ENCODE results near the gene THEMIS.
"Not testable (repeated sequence)": the region's sequence is repeated elsewhere in the genome, so short reads cannot be mapped to it uniquely, and the experiment has no call there.

The THEMIS gene

GRCh38 chr6:127784468-127784867 lies 116.4 kb downstream of the THEMIS start:
- Histone ChIP-seq H4K20me1 (ENCODE audit: insufficient read depth, low read length) (no peaks in the 10 kb centered on the region), H3K27me3 (ENCODE audit: insufficient read depth, low read length, poor library complexity) (no peaks in the 10 kb centered on the region), H3K36me3 (ENCODE audit: insufficient read depth, low read length) (no peaks in the 10 kb centered on the region), H3K4me1 (ENCODE audit: insufficient read depth, low read length) (no peaks in the 10 kb centered on the region), H3K4me2 (ENCODE audit: insufficient read depth, low read length) (no peak overlapping the region), H3K9me3 (ENCODE audit: insufficient read depth, low read length, severe bottlenecking) (no peaks in the 10 kb centered on the region), H3K79me2 (ENCODE audit: insufficient read depth, low read length) (no peaks in the 10 kb centered on the region), H2AFZ (ENCODE audit: low read depth, low read length) (no peak overlapping the region), H3K4me3 (ENCODE audit: low read depth in 1 of 2, low read length in 2 of 2) (no peak overlapping the region), H3K27ac (ENCODE audit: low read length) (no peak overlapping the region), H3K9ac (ENCODE audit: low read depth, low read length) (no peak overlapping the region)
- TF ChIP-seq, protein P1, sequence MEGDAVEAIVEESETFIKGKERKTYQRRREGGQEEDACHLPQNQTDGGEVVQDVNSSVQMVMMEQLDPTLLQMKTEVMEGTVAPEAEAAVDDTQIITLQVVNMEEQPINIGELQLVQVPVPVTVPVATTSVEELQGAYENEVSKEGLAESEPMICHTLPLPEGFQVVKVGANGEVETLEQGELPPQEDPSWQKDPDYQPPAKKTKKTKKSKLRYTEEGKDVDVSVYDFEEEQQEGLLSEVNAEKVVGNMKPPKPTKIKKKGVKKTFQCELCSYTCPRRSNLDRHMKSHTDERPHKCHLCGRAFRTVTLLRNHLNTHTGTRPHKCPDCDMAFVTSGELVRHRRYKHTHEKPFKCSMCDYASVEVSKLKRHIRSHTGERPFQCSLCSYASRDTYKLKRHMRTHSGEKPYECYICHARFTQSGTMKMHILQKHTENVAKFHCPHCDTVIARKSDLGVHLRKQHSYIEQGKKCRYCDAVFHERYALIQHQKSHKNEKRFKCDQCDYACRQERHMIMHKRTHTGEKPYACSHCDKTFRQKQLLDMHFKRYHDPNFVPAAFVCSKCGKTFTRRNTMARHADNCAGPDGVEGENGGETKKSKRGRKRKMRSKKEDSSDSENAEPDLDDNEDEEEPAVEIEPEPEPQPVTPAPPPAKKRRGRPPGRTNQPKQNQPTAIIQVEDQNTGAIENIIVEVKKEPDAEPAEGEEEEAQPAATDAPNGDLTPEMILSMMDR (IDR thresholded peaks at IDR 0.05; ENCODE audit: borderline replicate concordance, extremely low read depth, low read length, poor library complexity, severe bottlenecking): no peak
- no peak for TF ChIP-seq EZH2 (IDR thresholded peaks at IDR 0.05; ENCODE audit: borderline replicate concordance, low read depth, low read length, severe bottlenecking)
- no peak for DNase-seq
- no peak for ATAC-seq (ENCODE audit: insufficient read depth, low read depth)

DNA sequence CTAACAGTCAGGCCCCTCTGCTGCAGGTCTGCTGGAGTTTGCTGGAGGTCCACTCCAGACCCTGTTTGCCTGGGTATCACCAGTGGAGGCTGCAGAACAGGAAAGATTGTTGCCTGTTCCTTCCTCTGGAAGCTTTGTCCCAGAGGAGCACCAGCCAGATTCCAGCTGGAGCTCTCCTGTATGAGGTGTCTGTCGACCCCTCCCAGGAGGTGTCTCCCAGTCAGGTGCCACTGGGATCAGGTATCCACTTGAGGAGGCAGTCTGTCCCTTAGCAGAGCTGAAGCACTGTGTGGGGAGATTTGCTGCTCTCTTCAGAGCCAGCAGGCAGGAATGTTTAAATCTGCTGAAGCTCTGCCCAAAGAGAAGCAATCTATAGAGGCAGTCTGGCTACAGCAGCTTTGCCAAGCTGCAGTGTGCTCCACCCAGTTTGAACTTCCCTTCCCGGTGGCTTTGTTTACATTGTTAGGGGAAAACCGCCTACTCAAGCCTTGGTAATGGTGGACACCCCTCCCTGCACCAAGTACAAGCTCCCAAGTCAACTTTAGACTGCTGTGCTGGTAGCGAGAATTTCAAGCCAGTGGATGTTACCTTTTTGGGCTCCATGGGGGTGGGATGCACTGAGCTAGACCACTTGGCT lies 119.1 kb downstream of the THEMIS start:
- not testable (repeated sequence) for H3K36me3 ChIP-seq (ENCODE audit: insufficient read depth, low read length); DNase-seq; H3K4me1 ChIP-seq (ENCODE audit: insufficient read depth, low read length); ATAC-seq (ENCODE audit: insufficient read depth, low read depth); H3K9ac ChIP-seq (ENCODE audit: low read depth, low read length); H3K4me3 ChIP-seq (ENCODE audit: low read depth in 1 of 2, low read length in 2 of 2); H3K9me3 ChIP-seq (ENCODE audit: insufficient read depth, low read length, severe bottlenecking); H3K4me2 ChIP-seq (ENCODE audit: insufficient read depth, low read length); H3K79me2 ChIP-seq (ENCODE audit: insufficient read depth, low read length); H4K20me1 ChIP-seq (ENCODE audit: insufficient read depth, low read length); H3K27me3 ChIP-seq (ENCODE audit: insufficient read depth, low read length, poor library complexity); H3K27ac ChIP-seq (ENCODE audit: low read length); H2AFZ ChIP-seq (ENCODE audit: low read depth, low read length)

- H3K9me3 ChIP-seq (ENCODE audit: insufficient read depth, low read length, severe bottlenecking): no peaks in the 10 kb centered on the region
- no peak overlapping the region for H3K9ac ChIP-seq (ENCODE audit: low read depth, low read length)
- no peak overlapping the region for H3K27ac ChIP-seq (ENCODE audit: low read length)
- H2AFZ ChIP-seq (ENCODE audit: low read depth, low read length): no peak overlapping the region
- no peaks in the 10 kb centered on the region for H3K4me1 ChIP-seq (ENCODE audit: insufficient read depth, low read length)
- H3K27me3 ChIP-seq (ENCODE audit: insufficient read depth, low read length, poor library complexity): no peaks in the 10 kb centered on the region
- H3K4me3 ChIP-seq (ENCODE audit: low read depth in 1 of 2, low read length in 2 of 2): no peak overlapping the region
- H3K4me2 ChIP-seq (ENCODE audit: insufficient read depth, low read length): no peak overlapping the region
- no peak for DNase-seq
- no peaks in the 10 kb centered on the region for H4K20me1 ChIP-seq (ENCODE audit: insufficient read depth, low read length)
- TF ChIP-seq, protein P1 (IDR thresholded peaks at IDR 0.05; ENCODE audit: borderline replicate concordance, extremely low read depth, low read length, poor library complexity, severe bottlenecking): no peak
- TF ChIP-seq EZH2 (IDR thresholded peaks at IDR 0.05; ENCODE audit: borderline replicate concordance, low read depth, low read length, severe bottlenecking): no peak
- no peaks in the 10 kb centered on the region for H3K36me3 ChIP-seq (ENCODE audit: insufficient read depth, low read length)
- ATAC-seq (ENCODE audit: insufficient read depth, low read depth): no peak
- no peaks in the 10 kb centered on the region for H3K79me2 ChIP-seq (ENCODE audit: insufficient read depth, low read length)
Observed at GRCh38 chr6:127776320-127776719, 124.5 kb downstream of the THEMIS start.

DNA sequence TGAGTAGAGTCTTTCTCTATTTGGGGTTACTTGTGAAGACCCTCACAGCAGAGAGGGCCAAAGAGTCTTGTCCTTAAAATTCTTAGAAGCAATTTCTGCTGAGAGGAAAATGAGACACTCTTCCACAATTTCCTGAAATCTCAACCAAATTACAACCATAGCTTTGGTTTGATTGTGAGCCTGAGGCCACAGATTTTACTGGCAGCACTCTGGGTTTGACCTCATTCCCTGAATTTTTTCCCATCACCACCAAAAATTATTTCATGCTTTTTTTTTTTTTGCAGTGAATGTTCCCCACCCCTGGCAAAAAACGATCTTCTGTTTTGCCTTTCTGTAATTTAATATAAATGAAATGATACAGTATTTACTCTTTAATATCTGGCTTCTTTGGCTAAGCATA lies 125.5 kb downstream of the THEMIS start:
- no peak for ATAC-seq (ENCODE audit: insufficient read depth, low read depth)
- no peak for DNase-seq
- no peaks in the 10 kb centered on the region for H4K20me1 ChIP-seq (ENCODE audit: insufficient read depth, low read length)
- no peak for TF ChIP-seq EZH2 (IDR thresholded peaks at IDR 0.05; ENCODE audit: borderline replicate concordance, low read depth, low read length, severe bottlenecking)
- TF ChIP-seq, protein P1 (IDR thresholded peaks at IDR 0.05; ENCODE audit: borderline replicate concordance, extremely low read depth, low read length, poor library complexity, severe bottlenecking): no peak
- no peak overlapping the region for H3K4me2 ChIP-seq (ENCODE audit: insufficient read depth, low read length)
- H2AFZ ChIP-seq (ENCODE audit: low read depth, low read length): no peak overlapping the region
- no peaks in the 10 kb centered on the region for H3K27me3 ChIP-seq (ENCODE audit: insufficient read depth, low read length, poor library complexity)
- H3K4me3 ChIP-seq (ENCODE audit: low read depth in 1 of 2, low read length in 2 of 2): no peak overlapping the region
- H3K79me2 ChIP-seq (ENCODE audit: insufficient read depth, low read length): no peaks in the 10 kb centered on the region
- H3K9ac ChIP-seq (ENCODE audit: low read depth, low read length): no peak overlapping the region
- H3K4me1 ChIP-seq (ENCODE audit: insufficient read depth, low read length): no peaks in the 10 kb centered on the region
- no peaks in the 10 kb centered on the region for H3K9me3 ChIP-seq (ENCODE audit: insufficient read depth, low read length, severe bottlenecking)
- no peak overlapping the region for H3K27ac ChIP-seq (ENCODE audit: low read length)
- no peaks in the 10 kb centered on the region for H3K36me3 ChIP-seq (ENCODE audit: insufficient read depth, low read length)

Data from DND-41 (cell line).